RPMI8226 (cell line): ENCODE measurements around the gene FARSA.
A peak's percentile ranks its signal among the peaks of the same experiment; 100 is the strongest.

Experiments used
- DNase-seq: peaks from one replicate; pipeline ENCODE4 v3.0.0-alpha.2; 2015

FARSA gene

GRCh38 chr19:12888006-12888603 lies 45.4 kb downstream of the FARSA start:
- no peak for DNase-seq

GRCh38 chr19:12886969-12887747 lies 46.4 kb downstream of the FARSA start, which contains the start of gene KLF1:
KLF1 (minus strand) TSS chr19:12887201; CDS start chr19:12887140, 61 bp downstream.
- no peak for DNase-seq

DNA sequence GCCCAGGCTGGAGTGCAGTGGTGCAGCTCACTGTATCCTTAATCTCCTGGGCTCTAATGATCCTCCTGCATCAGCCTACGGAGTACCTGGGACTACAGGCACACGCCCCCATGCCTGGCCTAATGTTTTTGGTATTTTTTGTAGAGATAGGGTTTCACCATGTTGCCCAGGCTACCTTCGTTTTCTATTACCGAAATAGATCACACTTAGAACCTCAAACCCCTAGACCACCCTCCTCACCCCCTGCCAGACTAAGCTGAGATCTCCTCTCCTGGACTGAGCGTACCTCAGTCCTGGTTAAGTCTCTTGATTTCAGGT lies 46.9 kb downstream of the FARSA start:
- DNase-seq, result no peak

DNA sequence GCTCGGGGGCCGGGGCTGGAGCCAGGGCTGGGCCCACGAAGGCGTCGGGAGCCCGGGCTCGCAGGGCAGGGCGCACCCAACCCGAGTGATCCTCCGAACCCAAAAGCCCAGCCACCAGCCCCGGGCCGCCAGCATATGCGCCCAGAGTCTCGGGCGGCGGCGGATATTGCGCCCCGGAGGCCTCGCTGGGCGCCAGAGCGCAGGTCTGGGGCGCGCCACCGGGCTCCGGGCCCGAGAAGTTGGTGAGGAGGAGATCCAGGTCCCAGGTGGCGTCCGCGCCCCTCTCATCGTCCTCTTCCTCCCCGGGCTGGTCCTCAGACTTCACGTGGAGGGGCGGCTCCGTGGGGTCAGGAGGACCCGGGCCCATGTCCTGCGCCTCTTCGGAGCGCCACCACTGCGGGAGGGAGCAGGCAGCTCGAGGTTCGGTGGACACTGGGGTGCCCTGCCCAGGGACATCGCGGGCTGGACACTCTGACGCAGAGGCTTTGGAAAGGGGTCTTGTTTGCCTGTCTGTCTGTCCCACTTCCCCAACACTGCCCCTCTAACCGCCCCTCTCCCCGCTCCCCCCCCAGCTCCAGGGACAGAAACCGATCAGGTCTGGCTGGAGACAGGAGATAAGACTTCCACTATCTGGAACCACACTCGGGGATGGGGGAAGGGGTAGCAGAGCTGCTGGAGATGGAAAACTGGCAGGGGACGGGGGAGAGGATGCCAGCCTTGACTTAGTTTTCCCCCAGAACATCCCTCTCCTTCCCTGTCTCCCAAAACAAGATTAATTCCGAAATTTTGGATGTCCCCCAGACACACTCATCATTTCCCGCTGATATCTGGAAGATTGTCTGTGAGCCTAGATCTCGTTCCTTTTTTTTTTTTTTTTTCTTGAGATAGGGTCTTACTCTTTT lies 47.5 kb downstream of the FARSA start:
- no peak for DNase-seq

DNA sequence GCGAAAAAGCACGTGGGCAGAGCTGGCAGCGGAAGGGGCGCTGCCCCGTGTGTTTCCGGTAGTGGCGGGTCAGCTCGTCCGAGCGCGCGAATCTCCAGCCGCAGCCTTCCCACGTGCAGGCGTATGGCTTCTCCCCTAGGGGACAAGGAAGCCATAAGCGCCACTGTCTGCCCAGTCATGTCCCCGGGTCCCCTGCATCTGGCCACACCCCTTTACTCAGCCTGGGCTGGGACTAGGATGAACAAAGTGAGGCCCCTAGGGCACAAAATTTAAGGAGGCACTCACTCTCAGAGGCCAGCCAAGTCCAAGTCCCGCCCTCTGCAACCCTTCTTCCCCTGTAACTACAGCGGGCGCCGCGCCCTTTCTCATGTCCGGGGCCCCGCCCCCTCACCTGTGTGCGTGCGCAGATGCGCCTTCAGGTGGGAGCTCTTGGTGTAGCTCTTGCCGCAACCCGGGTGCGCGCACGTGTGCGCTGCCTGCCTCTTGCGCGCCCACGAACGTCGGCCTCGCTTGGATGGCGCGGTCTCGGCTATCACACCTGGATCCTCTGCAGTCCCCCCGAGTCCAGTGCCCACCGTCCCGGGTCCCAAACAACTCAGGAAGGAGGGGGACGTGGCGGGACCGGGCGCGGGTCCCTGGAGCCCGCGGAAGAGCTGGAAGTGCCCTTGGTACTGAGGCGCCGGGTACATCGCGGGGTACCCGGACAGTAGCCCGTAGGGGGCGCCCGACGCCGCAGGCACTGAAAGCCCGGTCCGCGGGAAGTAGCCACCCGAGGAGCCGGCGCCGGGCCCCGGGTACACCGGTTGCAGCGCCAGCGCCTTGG lies 48.4 kb downstream of the FARSA start:
- DNase-seq, result peak; percentile 100

DNA sequence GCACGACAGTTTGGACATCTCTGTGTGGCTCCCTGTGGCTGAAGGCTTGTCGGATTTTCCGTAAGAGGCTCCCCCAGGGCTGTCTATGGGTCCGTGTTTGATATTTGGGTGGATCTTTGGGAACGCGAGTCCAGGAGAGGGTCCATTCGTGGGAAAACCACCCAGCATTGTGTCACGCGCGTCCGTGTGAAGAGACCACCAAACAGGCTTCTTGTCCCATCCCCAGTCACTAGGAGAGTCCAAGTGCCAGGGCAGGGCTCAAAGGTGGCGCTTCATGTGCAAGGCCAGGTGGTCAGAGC lies 48.9 kb downstream of the FARSA start:
- DNase-seq, result no peak

GRCh38 chr19:12884202-12884601 lies 49.3 kb downstream of the FARSA start:
- DNase-seq, result no peak

DNA sequence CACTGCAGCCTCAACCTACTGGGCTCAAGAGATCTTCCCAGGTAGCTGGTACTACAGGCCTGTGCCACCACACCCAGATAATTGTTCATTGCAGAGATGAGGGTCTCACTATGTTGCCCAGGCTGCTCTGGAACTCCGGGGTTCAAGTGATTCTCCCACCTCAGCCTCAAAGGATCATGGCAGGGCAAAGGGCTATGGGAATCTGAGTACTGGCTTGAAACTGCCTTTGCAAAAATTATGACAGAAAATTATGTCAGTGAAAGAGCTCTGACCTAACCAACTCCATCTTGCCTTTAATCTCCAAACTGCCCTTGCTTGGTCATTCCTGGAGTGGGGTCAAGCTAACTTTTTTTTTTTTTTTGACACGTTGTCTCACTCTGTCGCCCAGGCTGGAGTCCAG lies 50.9 kb downstream of the FARSA start:
- no peak for DNase-seq

GRCh38 chr19:12881172-12881808 lies 52.2 kb downstream of the FARSA start, which contains the start of gene DNASE2:
DNASE2 (minus strand) TSS chr19:12881449; CDS start chr19:12881375, 74 bp downstream.
- peak; percentile 99 for DNase-seq

- DNase-seq, result peak; percentile 34
Observed at GRCh38 chr19:12880551-12881171, 52.9 kb downstream of the FARSA start.

- no peak for DNase-seq
Observed at GRCh38 chr19:12875086-12875485, 58.4 kb downstream of the FARSA start.

- no peak for DNase-seq
Observed at GRCh38 chr19:12873891-12874745, 59.4 kb downstream of the FARSA start.

DNA sequence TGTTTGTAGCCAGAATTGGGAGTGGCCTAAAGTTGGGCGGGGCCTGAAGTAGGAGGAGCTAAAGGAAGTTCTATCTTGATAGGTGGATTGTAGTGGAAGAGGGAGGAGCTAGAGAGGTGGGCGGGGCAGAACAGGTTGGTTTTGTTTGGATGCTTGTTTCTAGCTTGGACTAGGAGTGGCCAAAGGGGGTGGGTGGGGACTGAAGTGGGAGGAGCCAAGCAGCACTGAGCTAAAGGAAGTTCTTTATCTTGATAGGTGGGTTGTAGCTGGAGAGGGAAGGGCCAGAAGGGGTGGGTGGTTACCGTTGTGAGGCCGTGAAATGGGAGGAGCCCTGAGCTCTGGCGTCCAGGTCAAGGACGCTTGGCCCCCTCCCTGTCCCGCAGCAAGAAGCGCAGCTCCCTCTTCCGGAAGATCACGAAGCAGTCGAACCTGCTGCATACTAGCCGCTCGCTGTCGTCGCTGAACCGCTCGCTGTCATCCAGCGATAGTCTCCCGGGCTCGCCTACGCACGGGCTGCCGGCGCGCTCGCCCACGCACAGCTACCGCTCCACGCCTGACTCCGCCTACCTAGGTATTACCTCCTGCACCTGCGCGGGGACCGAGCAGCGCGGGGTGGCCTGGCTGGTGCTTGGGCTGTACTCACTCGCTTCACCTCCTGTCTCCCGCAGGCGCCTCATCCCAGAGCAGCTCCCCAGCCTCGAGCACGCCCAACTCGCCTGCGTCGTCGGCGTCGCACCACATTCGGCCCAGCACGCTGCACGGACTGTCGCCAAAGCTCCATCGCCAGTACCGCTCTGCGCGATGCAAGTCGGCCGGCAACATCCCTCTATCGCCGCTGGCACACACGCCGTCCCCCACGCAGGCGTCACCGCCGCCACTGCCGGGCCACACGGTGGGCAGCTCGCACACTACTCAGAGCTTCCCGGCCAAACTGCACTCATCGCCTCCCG lies 60.3 kb downstream of the FARSA start:
- peak; percentile 53 for DNase-seq
